ENCODE data around the gene SPOP.
"Not testable (repeated sequence)": the region's sequence is repeated elsewhere in the genome, so short reads cannot be mapped to it uniquely, and the experiment has no call there.

SPOP gene

DNA sequence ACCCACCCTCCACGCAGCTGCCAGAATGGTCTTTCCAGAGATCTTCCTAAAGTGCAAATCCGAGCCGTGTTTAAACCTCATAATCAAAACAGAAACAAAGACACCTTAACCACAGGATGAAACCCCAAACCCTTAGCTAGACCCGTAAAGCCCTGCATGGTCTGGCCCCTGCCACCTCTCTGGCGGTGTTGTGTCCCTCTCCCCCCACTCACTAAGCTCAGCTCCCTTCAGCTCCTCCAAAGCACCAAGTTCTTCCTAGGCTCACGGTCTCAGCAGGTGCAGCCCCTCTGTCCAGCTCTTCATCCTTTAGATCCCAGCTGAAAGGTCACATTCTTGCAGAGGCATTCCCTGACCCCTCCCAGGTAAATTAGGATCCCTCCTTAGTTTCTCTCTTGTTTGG lies 106.6 kb downstream of the SPOP start:
- no peak overlapping the region for H3K27ac ChIP-seq (ENCODE audit: extremely low read depth, low read depth, low read length)
- no peaks in the 10 kb centered on the region for H3K9me3 ChIP-seq (ENCODE audit: control insufficient read depth, insufficient read depth, low read depth, low read length)
- POLR2A ChIA-PET: interaction anchor here (1.0 kb wide), 2 partner anchors 217 to 430 kb away, joined by 3 read pairs; partner anchors contain the start of gene KAT7
- H3K36me3 ChIP-seq (ENCODE audit: control insufficient read depth in 2 of 2, insufficient read depth in 1 of 2, low read length in 2 of 2): no peaks in the 10 kb centered on the region
- TF ChIP-seq ZNF555 (tag by site-specific recombination; conservative IDR thresholded peaks at IDR 0.05) (no peak), ZNF510 (tag by site-specific recombination; IDR thresholded peaks at IDR 0.05; ENCODE audit: insufficient replicate concordance) (no peak), ZNF239 (tag by site-specific recombination; IDR thresholded peaks at IDR 0.05) (no peak), KLF9 (tag by site-specific recombination; IDR thresholded peaks at IDR 0.05; ENCODE audit: low read depth) (no peak), ZNF202 (tag by site-specific recombination; IDR thresholded peaks at IDR 0.05; ENCODE audit: borderline replicate concordance) (no peak), ZNF623 (tag by site-specific recombination; IDR thresholded peaks at IDR 0.05) (no peak), ZNF394 (tag by site-specific recombination; IDR thresholded peaks at IDR 0.05; ENCODE audit: borderline replicate concordance) (no peak), ZNF16 (tag by site-specific recombination; IDR thresholded peaks at IDR 0.05; ENCODE audit: low read depth) (no peak), ZNF37A (tag by site-specific recombination; IDR thresholded peaks at IDR 0.05) (no peak), ZNF544 (tag by site-specific recombination; IDR thresholded peaks at IDR 0.05) (no peak), GLIS2 (tag by site-specific recombination; IDR thresholded peaks at IDR 0.05) (no peak)
- TF ChIP-seq, protein P1, sequence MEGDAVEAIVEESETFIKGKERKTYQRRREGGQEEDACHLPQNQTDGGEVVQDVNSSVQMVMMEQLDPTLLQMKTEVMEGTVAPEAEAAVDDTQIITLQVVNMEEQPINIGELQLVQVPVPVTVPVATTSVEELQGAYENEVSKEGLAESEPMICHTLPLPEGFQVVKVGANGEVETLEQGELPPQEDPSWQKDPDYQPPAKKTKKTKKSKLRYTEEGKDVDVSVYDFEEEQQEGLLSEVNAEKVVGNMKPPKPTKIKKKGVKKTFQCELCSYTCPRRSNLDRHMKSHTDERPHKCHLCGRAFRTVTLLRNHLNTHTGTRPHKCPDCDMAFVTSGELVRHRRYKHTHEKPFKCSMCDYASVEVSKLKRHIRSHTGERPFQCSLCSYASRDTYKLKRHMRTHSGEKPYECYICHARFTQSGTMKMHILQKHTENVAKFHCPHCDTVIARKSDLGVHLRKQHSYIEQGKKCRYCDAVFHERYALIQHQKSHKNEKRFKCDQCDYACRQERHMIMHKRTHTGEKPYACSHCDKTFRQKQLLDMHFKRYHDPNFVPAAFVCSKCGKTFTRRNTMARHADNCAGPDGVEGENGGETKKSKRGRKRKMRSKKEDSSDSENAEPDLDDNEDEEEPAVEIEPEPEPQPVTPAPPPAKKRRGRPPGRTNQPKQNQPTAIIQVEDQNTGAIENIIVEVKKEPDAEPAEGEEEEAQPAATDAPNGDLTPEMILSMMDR (tag by site-specific recombination; IDR thresholded peaks at IDR 0.05): no peak
- TF ChIP-seq, protein P2, sequence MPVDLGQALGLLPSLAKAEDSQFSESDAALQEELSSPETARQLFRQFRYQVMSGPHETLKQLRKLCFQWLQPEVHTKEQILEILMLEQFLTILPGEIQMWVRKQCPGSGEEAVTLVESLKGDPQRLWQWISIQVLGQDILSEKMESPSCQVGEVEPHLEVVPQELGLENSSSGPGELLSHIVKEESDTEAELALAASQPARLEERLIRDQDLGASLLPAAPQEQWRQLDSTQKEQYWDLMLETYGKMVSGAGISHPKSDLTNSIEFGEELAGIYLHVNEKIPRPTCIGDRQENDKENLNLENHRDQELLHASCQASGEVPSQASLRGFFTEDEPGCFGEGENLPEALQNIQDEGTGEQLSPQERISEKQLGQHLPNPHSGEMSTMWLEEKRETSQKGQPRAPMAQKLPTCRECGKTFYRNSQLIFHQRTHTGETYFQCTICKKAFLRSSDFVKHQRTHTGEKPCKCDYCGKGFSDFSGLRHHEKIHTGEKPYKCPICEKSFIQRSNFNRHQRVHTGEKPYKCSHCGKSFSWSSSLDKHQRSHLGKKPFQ (tag by site-specific recombination; IDR thresholded peaks at IDR 0.05): no peak
- no peaks in the 10 kb centered on the region; the same call in 1 of the 2 replicates for H3K4me1 ChIP-seq (ENCODE audit: control insufficient read depth, insufficient read depth, low read length)
- no peak overlapping the region for H3K4me3 ChIP-seq (ENCODE audit: low read depth, low read length)
- CTCF ChIA-PET: interaction anchor here (0.5 to 14.4 kb wide), 15 partner anchors 8 to 542 kb away, joined by 3 to 486 read pairs (median 4); partner anchors contain the start of genes PHB1 and SLC35B1

DNA sequence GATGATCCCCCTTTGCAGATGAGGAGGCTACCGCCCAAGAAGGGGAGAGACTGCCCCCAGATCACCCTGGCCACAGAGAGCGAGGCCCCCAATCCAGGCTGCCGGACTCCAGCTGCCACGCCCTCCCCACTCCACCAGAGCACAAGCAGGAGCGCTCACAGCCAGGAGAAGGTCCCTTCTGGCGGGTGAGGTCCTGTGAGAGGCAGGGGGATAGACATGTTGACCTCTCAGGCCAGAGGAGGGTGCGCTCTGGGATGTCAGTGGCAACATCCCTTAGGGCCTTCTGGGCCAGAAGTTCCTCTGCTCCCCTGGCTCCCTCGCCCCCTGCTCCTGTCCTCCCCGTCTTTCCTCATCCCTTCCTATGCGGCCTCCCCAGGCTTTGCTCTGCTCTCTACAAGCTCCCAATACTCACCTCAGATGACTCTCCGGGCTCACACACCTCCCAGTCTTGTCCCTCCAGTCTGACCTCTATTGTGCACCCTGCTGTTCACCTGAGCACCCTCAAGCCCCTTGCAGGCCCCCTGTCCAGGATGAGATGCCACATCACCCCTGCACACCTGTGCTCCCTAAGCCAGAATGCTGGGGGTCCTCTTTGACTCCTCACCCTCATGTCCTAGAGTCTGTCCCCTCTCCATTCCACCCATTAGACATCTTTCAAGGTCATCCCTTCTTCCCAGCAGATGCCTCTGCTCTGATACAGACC lies 107.2 kb downstream of the SPOP start:
- ChIA-PET POLR2A (interaction anchor here (0.6 to 1.6 kb wide), 8 partner anchors 13 to 218 kb away, joined by 3 to 11 read pairs (median 6); partner anchors contain the start of genes FAM117A, KAT7 and SLC35B1), CTCF (interaction anchor here (0.5 to 14.4 kb wide), 35 partner anchors 9 to 543 kb away, joined by 3 to 486 read pairs (median 4); partner anchors contain the start of genes PHB1 and SLC35B1)
- H3K27ac ChIP-seq (ENCODE audit: extremely low read depth, low read depth, low read length): no peak overlapping the region
- H3K9me3 ChIP-seq (ENCODE audit: control insufficient read depth, insufficient read depth, low read depth, low read length): no peaks in the 10 kb centered on the region
- H3K4me1 ChIP-seq (ENCODE audit: control insufficient read depth, insufficient read depth, low read length): peaks cover 3% of the 10 kb centered on the region
- no peak overlapping the region for H3K4me3 ChIP-seq (ENCODE audit: low read depth, low read length)
- no peak for TF ChIP-seq ZNF530 (tag by site-specific recombination; IDR thresholded peaks at IDR 0.05; ENCODE audit: low read depth)
- no peak; the same call in 1 of the 2 replicates for TF ChIP-seq SP2 (tag by site-specific recombination; IDR thresholded peaks at IDR 0.05)
- TF ChIP-seq ZBTB7A (tag by site-specific recombination; IDR thresholded peaks at IDR 0.05; ENCODE audit: low read depth): 0 out of 2 replicates have a peak, but pooled peaks have one; percentile 2
- no peak for TF ChIP-seq ZNF768 (tag by site-specific recombination; IDR thresholded peaks at IDR 0.05)
- TF ChIP-seq, protein P3, sequence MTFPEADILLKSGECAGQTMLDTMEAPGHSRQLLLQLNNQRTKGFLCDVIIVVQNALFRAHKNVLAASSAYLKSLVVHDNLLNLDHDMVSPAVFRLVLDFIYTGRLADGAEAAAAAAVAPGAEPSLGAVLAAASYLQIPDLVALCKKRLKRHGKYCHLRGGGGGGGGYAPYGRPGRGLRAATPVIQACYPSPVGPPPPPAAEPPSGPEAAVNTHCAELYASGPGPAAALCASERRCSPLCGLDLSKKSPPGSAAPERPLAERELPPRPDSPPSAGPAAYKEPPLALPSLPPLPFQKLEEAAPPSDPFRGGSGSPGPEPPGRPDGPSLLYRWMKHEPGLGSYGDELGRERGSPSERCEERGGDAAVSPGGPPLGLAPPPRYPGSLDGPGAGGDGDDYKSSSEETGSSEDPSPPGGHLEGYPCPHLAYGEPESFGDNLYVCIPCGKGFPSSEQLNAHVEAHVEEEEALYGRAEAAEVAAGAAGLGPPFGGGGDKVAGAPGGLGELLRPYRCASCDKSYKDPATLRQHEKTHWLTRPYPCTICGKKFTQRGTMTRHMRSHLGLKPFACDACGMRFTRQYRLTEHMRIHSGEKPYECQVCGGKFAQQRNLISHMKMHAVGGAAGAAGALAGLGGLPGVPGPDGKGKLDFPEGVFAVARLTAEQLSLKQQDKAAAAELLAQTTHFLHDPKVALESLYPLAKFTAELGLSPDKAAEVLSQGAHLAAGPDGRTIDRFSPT (tag by site-specific recombination; IDR thresholded peaks at IDR 0.05): no peak
- H3K36me3 ChIP-seq (ENCODE audit: control insufficient read depth in 2 of 2, insufficient read depth in 1 of 2, low read length in 2 of 2): no peaks in the 10 kb centered on the region

DNA sequence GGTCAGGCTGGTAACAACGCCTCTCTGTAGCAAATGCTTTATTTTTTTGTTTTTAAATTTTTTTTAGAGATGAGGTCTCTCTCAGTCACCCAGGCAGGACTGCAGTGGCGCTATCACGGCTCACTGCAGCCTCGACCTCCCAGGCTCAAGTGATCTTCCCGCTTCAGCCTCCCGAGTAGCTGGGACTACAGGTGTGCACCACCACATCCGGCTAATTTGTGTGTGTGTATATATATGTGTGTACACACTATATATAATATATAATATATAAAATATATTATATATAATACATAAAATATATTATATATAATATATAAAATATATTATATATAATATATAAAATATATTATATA lies 109.2 kb downstream of the SPOP start:
- CTCF ChIA-PET: interaction anchor here (0.7 to 14.4 kb wide), 8 partner anchors 11 to 429 kb away, joined by 3 to 486 read pairs (median 8); partner anchors contain the start of gene SLC35B1
- H3K4me1 ChIP-seq (ENCODE audit: control insufficient read depth, insufficient read depth, low read length); H3K4me3 ChIP-seq (ENCODE audit: low read depth, low read length); H3K9me3 ChIP-seq (ENCODE audit: control insufficient read depth, insufficient read depth, low read depth, low read length); H3K36me3 ChIP-seq (ENCODE audit: control insufficient read depth in 2 of 2, insufficient read depth in 1 of 2, low read length in 2 of 2); H3K27ac ChIP-seq (ENCODE audit: extremely low read depth, low read depth, low read length): not testable (repeated sequence)
- POLR2A ChIA-PET: interaction anchor here (1.6 kb wide), 1 partner anchor 196 kb away, joined by 7 read pairs; the partner anchor contains the start of gene FAM117A
